Osteoblast (primary cell): Measurements from ENCODE around the gene IRF8. TPM values are rescaled to one million over a fixed set of nuclear protein-coding genes. Genes with fewer than 3 reads are reported as not detected.

ENCODE experiments used
- DNase-seq: peaks from one replicate; pipeline ENCODE4 v3.0.0; 2011; ENCODE audit warnings: low spot score, mixed read lengths; ENCODE audit not compliant: insufficient read length; ENCODE audit errors: missing footprints
- H2AFZ ChIP-seq: 2 replicates; pipeline ENCODE4 v1.6.0; 2011; ENCODE audit warnings: mild to moderate bottlenecking, low read length
- H3K27ac ChIP-seq: 2 replicates; pipeline ENCODE4 v1.5.1; 2011; ENCODE audit warnings: mild to moderate bottlenecking, low read depth, low read length, moderate library complexity
- H3K27me3 ChIP-seq: 2 replicates; pipeline ENCODE4 v1.6.0; 2012; ENCODE audit warnings: mild to moderate bottlenecking, control low read depth, inconsistent platforms, low read length, moderate library complexity; ENCODE audit not compliant: insufficient read depth
- H3K36me3 ChIP-seq: 2 replicates; pipeline ENCODE4 v1.5.1; 2011; ENCODE audit warnings: mild to moderate bottlenecking, low read length, control low read depth, moderate library complexity; ENCODE audit not compliant: insufficient read depth
- H3K4me1 ChIP-seq: 2 replicates; pipeline ENCODE4 v1.5.1; 2011; ENCODE audit warnings: mild to moderate bottlenecking, low read length, control low read depth, moderate library complexity; ENCODE audit not compliant: insufficient read depth
- H3K4me2 ChIP-seq: 2 replicates; pipeline ENCODE4 v1.6.0; 2011; ENCODE audit warnings: mild to moderate bottlenecking, low read length; ENCODE audit not compliant: insufficient read depth
- H3K4me3 ChIP-seq: fragments of 200-600 bp; sonication (generic); 3 replicates; pipeline ENCODE4 v1.5.1; 2012; ENCODE audit warnings: mild to moderate bottlenecking, low read length, inconsistent platforms; ENCODE audit not compliant: insufficient read depth
- H3K79me2 ChIP-seq: 2 replicates; pipeline ENCODE4 v1.6.0; 2012; ENCODE audit warnings: mild to moderate bottlenecking, low read length, control low read depth, inconsistent platforms; ENCODE audit not compliant: insufficient read depth
- H3K9me3 ChIP-seq: 2 replicates; pipeline ENCODE4 v1.5.1; 2011; ENCODE audit warnings: low read depth, low read length, control low read depth
- H4K20me1 ChIP-seq: 2 replicates; pipeline ENCODE4 v1.6.0; 2012; ENCODE audit warnings: mild to moderate bottlenecking, low read length, control low read depth; ENCODE audit not compliant: insufficient read depth
- CTCF ChIP-seq: IDR thresholded peaks from 2 replicates; pipeline ENCODE4 v1.5.1; 2011; ENCODE audit warnings: mild to moderate bottlenecking, low read depth, low read length, moderate library complexity; ENCODE audit errors: extremely low read depth
- total RNA-seq: library from RNA; depleted of rRNA; stranded (reverse); fragments of >200 nt; gene quantifications from 2 replicates; pipeline ENCODE4 v1.2.3, GENCODE V29; 2012

IRF8 gene
- total RNA-seq, 1 donor: 0.36 TPM

DNA sequence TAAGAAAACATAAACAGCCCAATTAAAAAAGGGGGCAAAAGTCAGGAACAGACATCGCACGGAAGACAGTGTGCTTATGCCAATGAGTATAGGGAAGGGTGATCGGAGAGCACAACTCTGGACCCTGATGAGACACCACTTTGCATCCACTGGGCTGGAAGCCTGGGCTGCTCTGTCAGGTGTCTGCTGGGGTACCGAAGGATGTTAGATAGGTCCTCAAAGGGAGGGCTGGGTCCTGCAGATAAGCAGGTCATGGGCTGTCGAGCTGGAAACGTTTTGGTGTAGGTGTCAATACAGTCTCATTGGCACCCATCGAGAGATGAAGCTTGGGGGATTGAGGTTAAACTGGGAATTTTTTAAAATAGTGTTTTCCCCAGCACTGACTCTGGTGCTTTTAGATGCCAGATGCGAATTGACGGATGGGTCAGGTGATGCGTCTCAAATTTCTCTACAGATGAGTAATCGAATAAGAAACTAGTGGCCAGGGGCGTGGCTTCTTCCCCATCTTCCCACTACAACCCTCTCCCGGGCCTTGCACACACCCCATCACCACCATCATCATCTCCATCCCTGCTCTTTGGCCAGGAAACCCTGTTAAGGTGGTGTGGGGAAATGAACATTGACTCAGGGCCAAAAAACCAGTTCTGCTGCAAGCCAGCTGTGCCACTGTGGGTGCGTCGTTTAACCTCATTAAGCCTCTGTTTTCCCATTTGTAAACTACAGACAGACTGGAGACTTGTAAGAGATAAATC lies 47.8 kb upstream of the IRF8 start:
- H3K27me3 ChIP-seq: peaks cover 6% of the 10 kb centered on the region
- no peak for DNase-seq

GRCh38 chr16:85853547-85854545 lies 45.1 kb upstream of the IRF8 start:
- peaks cover 6% of the 10 kb centered on the region for H3K27me3 ChIP-seq
- no peak overlapping the region for H2AFZ ChIP-seq
- no peaks in the 10 kb centered on the region for H3K36me3 ChIP-seq
- no peak overlapping the region for H3K4me3 ChIP-seq
- H3K4me2 ChIP-seq: no peak overlapping the region
- H4K20me1 ChIP-seq: no peaks in the 10 kb centered on the region
- H3K27ac ChIP-seq: no peak overlapping the region
- no peak for TF ChIP-seq CTCF
- no peaks in the 10 kb centered on the region for H3K79me2 ChIP-seq
- DNase-seq: no peak
- H3K9me3 ChIP-seq: no peaks in the 10 kb centered on the region
- no peaks in the 10 kb centered on the region for H3K4me1 ChIP-seq

More for the DNA sequence above, 47.8 kb upstream of the IRF8 start:
- Histone ChIP-seq H3K9me3 (no peaks in the 10 kb centered on the region), H3K4me1 (no peaks in the 10 kb centered on the region), H2AFZ (no peak overlapping the region), H3K36me3 (no peaks in the 10 kb centered on the region), H3K4me2 (no peak overlapping the region), H3K79me2 (no peaks in the 10 kb centered on the region), H3K27ac (no peak overlapping the region), H4K20me1 (no peaks in the 10 kb centered on the region), H3K4me3 (no peak overlapping the region)
- no peak for TF ChIP-seq CTCF

DNA sequence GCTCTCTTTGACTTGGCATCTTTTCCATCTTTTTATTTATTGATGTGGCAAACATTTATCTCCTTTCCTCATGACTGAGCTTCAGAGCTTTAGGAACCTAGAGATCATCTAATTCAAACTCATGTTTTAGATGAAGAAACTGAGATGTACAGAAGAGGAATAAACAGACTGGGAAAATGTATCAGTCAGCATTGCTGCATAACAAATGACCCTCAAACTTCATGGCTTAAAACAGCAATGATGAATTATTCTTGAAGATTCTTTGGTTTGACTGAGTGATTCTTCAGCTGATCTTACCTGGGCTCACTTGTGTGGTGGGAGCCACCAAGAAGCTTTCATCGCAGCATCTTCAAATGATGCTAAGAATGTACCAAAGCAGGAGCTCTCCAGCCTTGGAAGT lies 44.0 kb upstream of the IRF8 start:
- Histone ChIP-seq H3K4me1 (no peaks in the 10 kb centered on the region), H3K4me2 (no peak overlapping the region), H3K79me2 (no peaks in the 10 kb centered on the region), H3K27ac (no peak overlapping the region), H3K27me3 (no peaks in the 10 kb centered on the region), H3K4me3 (no peak overlapping the region), H4K20me1 (no peaks in the 10 kb centered on the region), H3K9me3 (no peaks in the 10 kb centered on the region), H3K36me3 (no peaks in the 10 kb centered on the region), H2AFZ (no peak overlapping the region)
- DNase-seq: no peak
- TF ChIP-seq CTCF: no peak

- Histone ChIP-seq H3K27ac (no peak overlapping the region), H3K4me1 (no peaks in the 10 kb centered on the region), H3K36me3 (no peaks in the 10 kb centered on the region), H4K20me1 (no peaks in the 10 kb centered on the region), H3K27me3 (no peaks in the 10 kb centered on the region), H3K4me2 (no peak overlapping the region), H3K9me3 (no peaks in the 10 kb centered on the region), H3K79me2 (no peaks in the 10 kb centered on the region), H2AFZ (no peak overlapping the region), H3K4me3 (no peak overlapping the region)
- DNase-seq: peak; percentile 37
- TF ChIP-seq CTCF: no peak
Measured at GRCh38 chr16:85856079-85856478, 42.9 kb upstream of the IRF8 start.
